Suprapubic skin (tissue), 4 donors: ENCODE results near the gene GMPPB. TPM values are rescaled to one million over a fixed set of nuclear protein-coding genes. Genes with fewer than 3 reads are reported as not detected.

Experiments used
- DNase-seq, 2 donors: peaks; one replicate each; pipeline ENCODE4 v3.0.0-alpha.2; 2019; ENCODE audit warnings: low spot score in 2 of 2
- H3K27ac ChIP-seq: fragments of 200-600 bp; sonication (generic); one replicate; pipeline ENCODE4 v1.5.1; 2019
- H3K27me3 ChIP-seq: fragments of 200-600 bp; sonication (generic); one replicate; pipeline ENCODE4 v1.5.1; 2019
- H3K36me3 ChIP-seq: fragments of 200-600 bp; sonication (generic); one replicate; pipeline ENCODE4 v1.5.1; 2019
- H3K4me1 ChIP-seq: fragments of 200-600 bp; sonication (generic); one replicate; pipeline ENCODE4 v1.5.1; 2019
- H3K4me3 ChIP-seq: fragments of 200-600 bp; sonication (generic); one replicate; pipeline ENCODE4 v1.5.1; 2019; ENCODE audit warnings: mild to moderate bottlenecking
- H3K9me3 ChIP-seq: fragments of 200-600 bp; sonication (generic); one replicate; pipeline ENCODE4 v1.5.1; 2019
- EP300 ChIP-seq: sonication (generic); formaldehyde crosslinking; IDR thresholded peaks from one replicate; pipeline ENCODE4 v1.6.1; 2017; ENCODE audit warnings: antibody characterized with exemption
- POLR2A ChIP-seq, 2 donors: fragments of 450-650 bp; IDR thresholded peaks; one replicate each; pipeline ENCODE4 v1.6.1; 2017; ENCODE audit warnings: antibody characterized with exemption in 2 of 2, mild to moderate bottlenecking in 2 of 2, moderate library complexity in 2 of 2
- POLR2AphosphoS5 ChIP-seq, 3 donors: sonication (generic); formaldehyde crosslinking; IDR thresholded peaks; one replicate each; pipeline ENCODE4 v1.6.1; 2017; ENCODE audit warnings: antibody characterized with exemption in 3 of 3
- WGBS: methylation state at CpG from one replicate; pipeline ENCODE4 v1.1.5; 2018; 5-methylcytosine and 5-hydroxymethylcytosine counted together
- total RNA-seq, 4 donors: library from RNA; depleted of rRNA; stranded (reverse); fragments of >200 nt; gene quantifications; one replicate each; pipeline ENCODE4 v1.1.0, GENCODE V29; 2016
- TF ChIP-seq, protein P1 (sequence below), 2 donors: fragments of 200-600 bp in 1 of 2; fragments of 450-650 bp in 1 of 2; sonication (generic) in 1 of 2; IDR thresholded peaks; one replicate each; pipeline ENCODE4 v1.5.1; 2016 to 2019; ENCODE audit warnings: antibody characterized with exemption in 2 of 2, mild to moderate bottlenecking in 1 of 2, moderate library complexity in 1 of 2

Gene GMPPB
- total RNA-seq, 4 donors from 2014 or later, result 14.0 to 25.0 (median 17.3) TPM

DNA sequence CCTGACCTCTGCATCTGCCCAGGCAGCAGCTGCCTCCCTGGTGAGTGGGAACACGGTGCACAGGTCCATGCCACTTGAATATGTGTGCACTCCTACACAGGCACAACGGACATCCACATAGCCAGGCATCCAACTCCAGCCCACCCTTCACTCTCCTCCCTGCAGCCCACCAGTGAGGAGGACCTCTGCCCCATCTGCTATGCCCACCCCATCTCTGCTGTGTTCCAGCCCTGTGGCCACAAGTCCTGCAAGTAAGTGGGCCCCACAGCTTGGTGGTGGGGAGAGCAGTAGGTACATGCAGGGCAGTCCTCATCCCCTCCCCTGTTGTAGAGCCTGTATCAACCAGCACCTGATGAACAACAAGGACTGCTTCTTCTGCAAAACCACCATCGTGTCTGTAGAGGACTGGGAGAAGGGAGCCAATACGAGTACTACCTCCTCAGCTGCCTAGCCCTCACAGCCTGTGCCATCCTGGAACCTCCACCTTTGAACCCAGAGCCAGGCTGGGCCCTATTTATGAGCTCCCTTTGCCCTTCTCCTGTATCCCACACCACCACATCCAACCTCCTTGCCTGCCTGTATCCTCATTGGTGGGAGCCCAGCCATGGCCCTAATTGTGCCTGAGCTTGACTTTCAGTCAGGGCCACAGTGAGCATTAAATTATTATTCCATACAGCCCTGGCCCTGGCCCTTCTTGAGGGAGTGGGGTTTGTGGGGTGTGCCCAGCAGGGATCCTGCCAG, 2.7 kb downstream of the GMPPB start:
- H3K9me3 ChIP-seq, result no peaks in the 10 kb centered on the region
- H3K4me1 ChIP-seq, result peaks cover 61% of the 10 kb centered on the region
- peak; percentile 59 to 77 for DNase-seq
- H3K27me3 ChIP-seq, result no peaks in the 10 kb centered on the region
- TF ChIP-seq POLR2AphosphoS5 (IDR thresholded peaks at IDR 0.05) (no peak), POLR2A (IDR thresholded peaks at IDR 0.05) (no peak), EP300 (no peak)
- TF ChIP-seq, protein P1, sequence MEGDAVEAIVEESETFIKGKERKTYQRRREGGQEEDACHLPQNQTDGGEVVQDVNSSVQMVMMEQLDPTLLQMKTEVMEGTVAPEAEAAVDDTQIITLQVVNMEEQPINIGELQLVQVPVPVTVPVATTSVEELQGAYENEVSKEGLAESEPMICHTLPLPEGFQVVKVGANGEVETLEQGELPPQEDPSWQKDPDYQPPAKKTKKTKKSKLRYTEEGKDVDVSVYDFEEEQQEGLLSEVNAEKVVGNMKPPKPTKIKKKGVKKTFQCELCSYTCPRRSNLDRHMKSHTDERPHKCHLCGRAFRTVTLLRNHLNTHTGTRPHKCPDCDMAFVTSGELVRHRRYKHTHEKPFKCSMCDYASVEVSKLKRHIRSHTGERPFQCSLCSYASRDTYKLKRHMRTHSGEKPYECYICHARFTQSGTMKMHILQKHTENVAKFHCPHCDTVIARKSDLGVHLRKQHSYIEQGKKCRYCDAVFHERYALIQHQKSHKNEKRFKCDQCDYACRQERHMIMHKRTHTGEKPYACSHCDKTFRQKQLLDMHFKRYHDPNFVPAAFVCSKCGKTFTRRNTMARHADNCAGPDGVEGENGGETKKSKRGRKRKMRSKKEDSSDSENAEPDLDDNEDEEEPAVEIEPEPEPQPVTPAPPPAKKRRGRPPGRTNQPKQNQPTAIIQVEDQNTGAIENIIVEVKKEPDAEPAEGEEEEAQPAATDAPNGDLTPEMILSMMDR (IDR thresholded peaks at IDR 0.05), result no peak
- H3K4me3 ChIP-seq, result no peak overlapping the region
- H3K36me3 ChIP-seq, result peaks cover 26% of the 10 kb centered on the region
- H3K27ac ChIP-seq, result no peak overlapping the region
- 81% methylated on average over 3 of the region's 4 CpGs for WGBS

DNA sequence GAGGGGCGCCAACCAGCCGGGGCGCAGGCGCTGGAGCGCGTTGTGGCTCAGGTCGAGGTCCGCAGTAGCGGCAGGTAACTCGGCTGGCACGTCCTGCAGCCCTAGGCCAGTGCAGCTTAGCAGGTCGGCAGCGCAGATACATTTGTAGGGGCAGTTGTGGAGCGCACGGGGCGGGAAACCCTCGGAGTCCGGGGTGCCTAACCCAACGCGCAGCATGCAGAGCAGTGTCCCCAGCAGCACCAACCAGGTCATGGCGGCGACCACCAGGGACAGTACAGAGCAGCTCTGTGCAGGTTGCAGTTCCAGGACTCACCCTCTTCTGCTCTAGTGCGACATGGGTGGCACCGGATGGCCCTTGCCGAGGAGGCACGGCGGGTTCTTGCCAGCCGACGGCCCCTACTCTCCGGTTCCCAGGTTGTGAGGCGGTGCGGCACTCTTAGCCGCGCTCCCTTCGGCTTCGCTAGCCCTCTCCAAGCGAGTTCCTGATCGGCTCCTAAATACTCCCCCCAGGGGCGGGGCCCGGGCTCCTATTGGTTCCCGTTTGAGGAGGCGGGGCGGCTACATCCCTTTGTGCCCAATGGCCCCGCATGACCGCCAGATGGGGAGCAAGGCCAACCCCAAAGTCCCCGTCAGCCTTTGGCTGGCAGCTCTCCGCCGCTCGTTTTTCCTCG, 4.4 kb downstream of the GMPPB start, which contains the start of gene AMIGO3:
Gene AMIGO3 (minus strand): TSS at position 471 of the 671 bp plus-strand sequence. CDS start 219 bp downstream, at position 252.
- TF ChIP-seq POLR2A (IDR thresholded peaks at IDR 0.05) (peak in 1 of 2 donors; percentile 6), POLR2AphosphoS5 (IDR thresholded peaks at IDR 0.05) (peak in 1 of 3 donors; percentile 34), EP300 (no peak)
- TF ChIP-seq, protein P1 (IDR thresholded peaks at IDR 0.05), result peak; percentile 48 to 80
- H3K27ac ChIP-seq, result peak within 1 kb of the TSS; percentile 62
- no peaks in the 10 kb centered on the region for H3K9me3 ChIP-seq
- H3K4me3 ChIP-seq, result peak within 1 kb of the TSS; percentile 46
- peak; percentile 98 to 99 for DNase-seq
- no peaks in the 10 kb centered on the region for H3K27me3 ChIP-seq
- WGBS, result under 1% methylated on average over 20 of the region's 50 CpGs
- H3K36me3 ChIP-seq, result peaks cover 30% of the 10 kb centered on the region
- peaks cover 56% of the 10 kb centered on the region for H3K4me1 ChIP-seq

- no peak overlapping the region for H3K27ac ChIP-seq
- peak overlapping the region; percentile 46 for H3K4me3 ChIP-seq
- 9% methylated on average over 29 of the region's 33 CpGs for WGBS
- H3K36me3 ChIP-seq, result peaks cover 30% of the 10 kb centered on the region
- no peaks in the 10 kb centered on the region for H3K9me3 ChIP-seq
- DNase-seq, result no peak
- H3K27me3 ChIP-seq, result no peaks in the 10 kb centered on the region
- TF ChIP-seq EP300 (no peak), POLR2AphosphoS5 (IDR thresholded peaks at IDR 0.05) (no peak), POLR2A (IDR thresholded peaks at IDR 0.05) (no peak)
- TF ChIP-seq, protein P1 (IDR thresholded peaks at IDR 0.05), result no peak
- peaks cover 54% of the 10 kb centered on the region for H3K4me1 ChIP-seq
These were observed 4.9 kb downstream of the GMPPB start for GRCh38 chr3:49718858-49719213.

GRCh38 chr3:49717959-49718857, 5.5 kb downstream of the GMPPB start:
- H3K36me3 ChIP-seq, result peaks cover 30% of the 10 kb centered on the region
- no peaks in the 10 kb centered on the region for H3K27me3 ChIP-seq
- WGBS, result 52% methylated on average over 48 of the region's 75 CpGs
- TF ChIP-seq EP300 (no peak), POLR2AphosphoS5 (IDR thresholded peaks at IDR 0.05) (no peak), POLR2A (IDR thresholded peaks at IDR 0.05) (no peak)
- TF ChIP-seq, protein P1 (IDR thresholded peaks at IDR 0.05), result no peak
- H3K4me3 ChIP-seq, result peak overlapping the region; percentile 46
- H3K9me3 ChIP-seq, result no peaks in the 10 kb centered on the region
- DNase-seq, result peak in 1 of 2 donors; percentile 66
- H3K27ac ChIP-seq, result no peak overlapping the region
- H3K4me1 ChIP-seq, result peaks cover 51% of the 10 kb centered on the region
